ENCODE data around the gene UBXN11.

DNA sequence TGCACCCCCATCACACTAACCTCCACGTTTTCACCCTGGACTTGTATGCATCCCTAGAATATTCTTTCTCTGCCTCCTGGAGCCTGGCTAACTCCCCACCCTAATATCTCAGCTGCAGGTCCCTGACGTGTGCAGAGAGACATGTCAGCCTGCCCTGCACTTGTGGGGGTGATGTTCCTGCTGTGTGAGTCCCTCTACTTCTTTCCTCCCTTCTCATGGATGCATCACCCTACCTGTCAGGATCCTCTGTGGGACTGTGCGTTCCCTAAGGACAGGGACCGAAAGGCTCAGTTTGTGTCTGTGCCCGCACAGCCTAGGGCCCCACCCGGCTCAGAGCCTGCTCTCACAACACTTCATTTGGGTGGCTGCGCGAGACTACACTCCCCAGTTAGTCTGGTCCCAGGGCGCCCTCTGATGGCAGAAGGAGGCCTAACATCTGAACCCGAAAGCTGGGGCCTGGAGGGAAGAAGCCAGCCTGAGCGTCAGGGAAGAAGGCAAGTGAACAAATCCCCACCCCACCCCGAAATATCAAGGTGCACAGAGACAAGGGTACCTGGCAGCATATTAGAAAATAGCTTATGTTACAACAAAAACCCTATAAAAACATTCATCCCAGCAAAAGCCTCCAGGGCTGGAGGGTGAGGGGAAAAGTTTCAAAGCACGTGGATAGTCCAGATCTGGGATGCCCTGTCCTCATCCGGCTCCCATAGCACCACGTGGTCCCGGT, 15.0 kb upstream of the UBXN11 start:
- no peak for TF ChIP-seq SUZ12 (IDR thresholded peaks at IDR 0.05; ENCODE audit: extremely low read depth, insufficient read depth, insufficient read length)
- no peak for TF ChIP-seq ZNF274 (IDR thresholded peaks at IDR 0.05; ENCODE audit: low read depth, low read length)
